Activated naive CD8-positive, alpha-beta T cell (primary cell): Measurements from ENCODE around the gene MAPRE2.

Experiments used
- H3K27ac Mint-ChIP-seq: one replicate; pipeline ENCODE4 v1.8.0; 2021; ENCODE audit warnings: mixed read lengths
- H3K27me3 Mint-ChIP-seq: one replicate; pipeline ENCODE4 v1.8.0; 2021; ENCODE audit warnings: mixed read lengths
- H3K36me3 Mint-ChIP-seq: one replicate; pipeline ENCODE4 v1.8.0; 2021; ENCODE audit warnings: mixed read lengths
- H3K4me1 Mint-ChIP-seq: one replicate; pipeline ENCODE4 v1.8.0; 2021; ENCODE audit warnings: low read depth, mixed read lengths
- H3K4me3 Mint-ChIP-seq: one replicate; pipeline ENCODE4 v1.8.0; 2021; ENCODE audit warnings: mild to moderate bottlenecking, mixed read lengths
- H3K9me3 Mint-ChIP-seq: one replicate; pipeline ENCODE4 v1.8.0; 2021; ENCODE audit warnings: low read depth, mixed read lengths

Gene MAPRE2

GRCh38 chr18:35045806-35046205 lies 4.6 kb downstream of the MAPRE2 start:
- peaks cover 82% of the 10 kb centered on the region for H3K4me1 Mint-ChIP-seq
- no peaks in the 10 kb centered on the region for H3K27me3 Mint-ChIP-seq
- H3K4me3 Mint-ChIP-seq = peak overlapping the region; percentile 97
- peak overlapping the region; percentile 99 for H3K27ac Mint-ChIP-seq
- peaks cover 4% of the 10 kb centered on the region for H3K9me3 Mint-ChIP-seq
- H3K36me3 Mint-ChIP-seq = peaks cover 4% of the 10 kb centered on the region

DNA sequence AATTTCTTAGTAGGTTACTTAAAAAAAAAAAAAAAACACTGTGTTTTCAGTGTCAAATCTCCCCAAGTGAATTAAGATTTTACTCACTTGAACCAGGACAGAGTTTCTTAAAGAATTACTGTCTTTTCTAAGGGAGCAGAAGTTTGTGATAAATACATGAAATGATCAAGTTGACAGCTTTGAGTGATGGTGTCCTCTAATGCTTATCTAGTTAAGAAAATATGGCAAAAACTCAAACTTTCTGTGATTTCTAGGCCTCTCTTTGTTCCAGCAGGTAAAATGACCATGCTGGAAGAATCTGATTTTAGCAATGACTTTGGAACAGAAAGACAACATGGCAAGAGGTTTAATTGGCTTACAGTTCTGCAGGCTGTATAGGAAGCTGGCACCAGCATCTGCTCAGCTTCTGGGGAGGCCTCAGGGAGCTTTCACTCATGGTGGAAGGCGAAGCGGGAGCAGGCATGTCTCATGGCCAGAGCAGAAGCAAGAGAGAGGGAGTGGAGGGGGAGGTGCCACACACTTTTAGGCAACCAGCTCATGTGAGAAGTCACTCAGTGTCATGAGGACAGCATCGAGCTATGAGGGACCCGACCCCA lies 6.6 kb downstream of the MAPRE2 start:
- Mint-ChIP-seq H3K4me1 (peaks cover 92% of the 10 kb centered on the region), H3K4me3 (no peak overlapping the region), H3K27me3 (no peaks in the 10 kb centered on the region), H3K36me3 (peaks cover 6% of the 10 kb centered on the region), H3K27ac (peak overlapping the region; percentile 99), H3K9me3 (peaks cover 4% of the 10 kb centered on the region)

GRCh38 chr18:35049111-35050027 lies 8.2 kb downstream of the MAPRE2 start:
- H3K9me3 Mint-ChIP-seq = peaks cover 4% of the 10 kb centered on the region
- H3K27me3 Mint-ChIP-seq = no peaks in the 10 kb centered on the region
- H3K4me1 Mint-ChIP-seq = peaks cover 87% of the 10 kb centered on the region
- H3K27ac Mint-ChIP-seq = peak overlapping the region; percentile 94
- H3K4me3 Mint-ChIP-seq = peak overlapping the region; percentile 80
- peaks cover 6% of the 10 kb centered on the region for H3K36me3 Mint-ChIP-seq

DNA sequence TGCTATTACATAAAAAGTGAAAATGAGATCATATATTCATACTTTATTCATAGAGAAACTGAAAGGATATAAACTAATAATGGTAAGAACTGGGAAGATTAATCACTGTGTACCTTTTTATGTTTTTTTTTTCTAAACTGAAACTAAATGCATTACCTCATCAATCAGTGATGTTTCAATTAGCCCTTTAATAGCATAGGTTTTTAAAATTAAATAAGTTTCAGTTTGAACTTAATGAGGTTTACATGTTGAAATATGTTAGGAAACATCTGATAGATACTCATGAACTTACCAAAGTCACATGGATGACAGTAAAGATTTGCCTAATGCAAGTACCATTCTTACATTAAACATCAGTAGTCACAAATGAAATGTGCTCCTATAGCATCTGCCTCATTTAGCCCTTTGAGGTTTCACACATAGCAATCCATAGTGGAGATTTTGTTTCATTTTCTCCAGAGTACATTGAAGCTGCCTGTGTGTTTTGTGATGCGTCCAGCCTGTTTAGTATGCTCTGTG lies 8.9 kb downstream of the MAPRE2 start:
- Mint-ChIP-seq H3K36me3 (peaks cover 4% of the 10 kb centered on the region), H3K4me1 (peaks cover 86% of the 10 kb centered on the region), H3K27ac (peak overlapping the region; percentile 94), H3K4me3 (peak overlapping the region; percentile 80), H3K9me3 (peaks cover 4% of the 10 kb centered on the region), H3K27me3 (no peaks in the 10 kb centered on the region)

DNA sequence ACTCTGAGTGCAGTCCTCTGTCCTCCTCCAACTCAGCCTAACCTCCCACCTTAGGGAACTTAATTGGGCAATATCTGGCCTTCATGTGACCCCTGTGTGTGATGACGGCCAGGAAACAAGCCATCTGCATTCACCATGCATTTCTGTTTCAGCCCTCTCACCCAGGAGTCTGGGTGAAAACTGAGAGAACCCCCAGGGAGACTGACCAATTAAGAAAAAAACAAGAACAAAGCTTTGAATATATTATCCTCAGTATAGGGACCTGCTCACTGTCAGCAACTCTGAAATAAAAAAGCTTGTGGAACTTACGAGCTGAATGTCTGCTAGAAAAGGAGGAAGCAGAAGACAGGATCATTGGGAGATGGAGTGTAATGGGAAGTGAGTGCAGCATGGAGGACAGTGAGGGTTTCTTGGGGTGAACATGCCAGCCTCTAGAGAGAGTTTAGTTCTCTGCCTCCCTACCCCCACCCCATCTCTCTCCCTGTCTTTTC lies 9.5 kb downstream of the MAPRE2 start:
- H3K27ac Mint-ChIP-seq = peak overlapping the region; percentile 36
- H3K4me3 Mint-ChIP-seq = peak overlapping the region; percentile 80
- H3K27me3 Mint-ChIP-seq = no peaks in the 10 kb centered on the region
- H3K36me3 Mint-ChIP-seq = peaks cover 4% of the 10 kb centered on the region
- peaks cover 83% of the 10 kb centered on the region for H3K4me1 Mint-ChIP-seq
- peaks cover 4% of the 10 kb centered on the region for H3K9me3 Mint-ChIP-seq

DNA sequence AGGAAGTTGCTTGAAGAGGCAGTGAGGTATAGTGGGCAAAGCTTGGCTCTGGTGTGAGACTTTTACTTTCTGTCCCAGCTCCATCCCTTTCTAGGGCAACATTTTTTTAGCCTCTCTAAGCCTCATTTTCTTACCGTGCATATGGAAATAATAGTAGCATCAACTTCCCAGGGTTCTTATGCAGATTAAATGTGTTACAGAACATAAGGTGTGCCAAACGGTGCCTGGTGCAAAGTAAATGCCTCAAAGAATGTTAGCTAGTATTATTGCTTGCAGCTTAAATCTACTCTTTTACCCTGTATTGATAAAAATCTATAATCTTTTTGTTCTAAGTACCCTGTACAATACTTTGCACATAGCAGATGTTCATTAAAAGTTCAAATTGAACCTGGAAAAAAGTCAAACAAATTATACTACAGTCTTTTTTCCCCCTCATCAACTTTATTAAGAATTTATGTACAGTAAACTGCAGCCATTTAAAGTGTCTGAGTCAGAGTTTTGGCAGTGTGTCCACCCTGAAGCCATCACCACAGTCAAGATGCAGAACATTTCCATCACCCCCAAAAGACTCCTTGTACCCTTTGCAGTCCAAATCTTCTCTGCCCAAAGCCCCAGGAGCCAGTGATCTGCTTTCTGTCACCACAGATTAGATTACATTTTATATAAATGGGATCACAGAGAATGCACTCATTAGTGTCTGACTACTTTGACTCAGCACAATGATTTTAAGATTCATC lies 10.6 kb downstream of the MAPRE2 start:
- H3K4me3 Mint-ChIP-seq = no peak overlapping the region
- no peak overlapping the region for H3K27ac Mint-ChIP-seq
- peaks cover 79% of the 10 kb centered on the region for H3K4me1 Mint-ChIP-seq
- H3K9me3 Mint-ChIP-seq = peaks cover 4% of the 10 kb centered on the region
- H3K36me3 Mint-ChIP-seq = peaks cover 4% of the 10 kb centered on the region
- no peaks in the 10 kb centered on the region for H3K27me3 Mint-ChIP-seq

DNA sequence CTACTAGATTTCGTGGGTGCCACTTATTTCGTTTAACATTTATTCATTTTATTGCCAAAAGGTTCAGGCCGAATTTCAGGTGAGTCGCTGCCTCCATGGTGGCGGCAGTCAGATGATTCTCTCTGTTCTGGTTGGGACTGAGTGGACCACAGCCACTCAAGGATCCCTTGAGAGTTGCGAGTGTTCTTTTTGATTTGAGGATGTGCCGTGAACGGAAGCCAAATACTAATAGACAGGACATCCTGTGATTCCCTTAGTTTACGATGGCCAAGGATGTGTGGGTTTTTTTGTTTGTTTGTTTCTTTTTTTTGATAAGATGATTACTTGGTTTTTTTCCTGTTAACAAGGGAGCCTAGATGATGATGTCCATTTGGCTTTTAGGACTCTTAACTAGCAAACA lies 13.2 kb downstream of the MAPRE2 start:
- no peaks in the 10 kb centered on the region for H3K27me3 Mint-ChIP-seq
- H3K4me1 Mint-ChIP-seq = peaks cover 77% of the 10 kb centered on the region
- H3K36me3 Mint-ChIP-seq = peaks cover 4% of the 10 kb centered on the region
- H3K27ac Mint-ChIP-seq = no peak overlapping the region
- H3K9me3 Mint-ChIP-seq = no peaks in the 10 kb centered on the region
- no peak overlapping the region for H3K4me3 Mint-ChIP-seq

DNA sequence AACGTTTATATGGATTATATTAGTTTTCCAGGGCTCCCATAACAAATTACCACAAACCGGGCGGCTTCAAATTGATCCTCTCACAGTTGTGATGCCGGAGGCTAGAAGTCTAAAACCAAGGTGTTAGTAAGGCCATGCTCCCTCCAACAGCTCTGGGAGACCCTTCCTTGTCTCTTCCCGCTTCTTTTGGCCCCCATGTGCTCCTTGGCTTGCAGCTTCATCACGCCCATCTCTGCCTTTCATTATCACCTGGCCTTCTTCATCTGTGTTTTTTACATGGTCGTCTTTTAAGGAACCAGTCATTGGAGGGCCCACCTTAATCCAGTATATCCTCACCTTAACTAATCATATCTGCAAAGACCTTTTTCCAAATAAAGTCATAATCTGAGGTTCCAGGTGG lies 13.9 kb downstream of the MAPRE2 start:
- Mint-ChIP-seq H3K27me3 (no peaks in the 10 kb centered on the region), H3K27ac (no peak overlapping the region), H3K9me3 (no peaks in the 10 kb centered on the region), H3K4me3 (no peak overlapping the region), H3K36me3 (peaks cover 5% of the 10 kb centered on the region), H3K4me1 (peaks cover 77% of the 10 kb centered on the region)

DNA sequence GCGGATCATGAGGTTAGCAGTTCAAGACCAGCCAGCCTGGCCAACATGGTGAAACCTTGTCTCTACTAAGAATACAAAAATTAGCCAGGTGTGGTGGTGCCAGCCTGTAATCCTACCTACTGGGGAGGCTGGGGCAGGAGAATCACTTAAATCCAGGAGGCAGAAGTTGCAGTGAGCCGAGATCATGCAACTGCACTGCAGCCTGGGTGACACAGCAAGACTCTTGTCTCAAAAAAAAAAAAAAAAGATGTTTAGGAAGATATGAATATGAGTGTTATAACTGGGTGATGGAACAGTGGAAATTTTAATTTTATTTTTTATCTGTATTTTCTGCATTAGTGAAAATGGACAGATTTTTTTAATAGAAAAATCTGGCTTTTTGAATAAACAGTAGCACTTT lies 14.5 kb downstream of the MAPRE2 start:
- Mint-ChIP-seq H3K9me3 (no peaks in the 10 kb centered on the region), H3K36me3 (peaks cover 5% of the 10 kb centered on the region), H3K27ac (no peak overlapping the region), H3K4me3 (no peak overlapping the region), H3K27me3 (no peaks in the 10 kb centered on the region), H3K4me1 (peaks cover 77% of the 10 kb centered on the region)

DNA sequence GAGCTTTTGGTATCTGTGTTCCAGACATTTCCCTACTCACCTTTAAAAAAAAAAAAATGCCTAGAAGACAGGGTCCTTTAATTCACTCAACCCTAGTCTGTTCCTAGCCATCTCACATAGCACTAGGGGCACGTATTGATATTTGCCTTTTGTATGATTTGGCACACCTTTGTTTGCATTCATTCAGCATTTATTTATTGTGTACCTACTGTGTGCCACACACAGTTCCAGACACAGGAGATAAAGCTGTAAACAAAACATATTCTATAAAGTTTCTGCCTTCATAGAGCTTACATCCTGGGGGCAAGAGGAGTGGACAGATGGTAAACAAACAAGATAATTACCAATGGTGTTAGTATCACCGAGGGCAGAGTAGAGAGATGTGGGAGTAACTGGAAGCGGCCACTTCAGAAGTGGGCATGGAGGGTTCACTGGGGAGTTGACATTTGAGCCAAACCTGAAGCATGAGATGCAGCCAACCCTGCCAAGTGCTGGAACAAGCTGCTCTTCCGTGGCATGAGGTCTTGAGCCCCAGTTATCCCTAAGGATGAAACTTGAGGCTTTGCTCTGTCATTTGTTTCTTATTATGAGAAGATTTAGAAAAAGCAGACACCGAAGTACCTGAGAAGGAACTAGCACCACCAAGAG lies 18.2 kb downstream of the MAPRE2 start:
- no peak overlapping the region for H3K4me3 Mint-ChIP-seq
- H3K4me1 Mint-ChIP-seq = peaks cover 77% of the 10 kb centered on the region
- H3K27me3 Mint-ChIP-seq = no peaks in the 10 kb centered on the region
- H3K9me3 Mint-ChIP-seq = no peaks in the 10 kb centered on the region
- H3K36me3 Mint-ChIP-seq = peaks cover 9% of the 10 kb centered on the region
- H3K27ac Mint-ChIP-seq = peak overlapping the region; percentile 2

DNA sequence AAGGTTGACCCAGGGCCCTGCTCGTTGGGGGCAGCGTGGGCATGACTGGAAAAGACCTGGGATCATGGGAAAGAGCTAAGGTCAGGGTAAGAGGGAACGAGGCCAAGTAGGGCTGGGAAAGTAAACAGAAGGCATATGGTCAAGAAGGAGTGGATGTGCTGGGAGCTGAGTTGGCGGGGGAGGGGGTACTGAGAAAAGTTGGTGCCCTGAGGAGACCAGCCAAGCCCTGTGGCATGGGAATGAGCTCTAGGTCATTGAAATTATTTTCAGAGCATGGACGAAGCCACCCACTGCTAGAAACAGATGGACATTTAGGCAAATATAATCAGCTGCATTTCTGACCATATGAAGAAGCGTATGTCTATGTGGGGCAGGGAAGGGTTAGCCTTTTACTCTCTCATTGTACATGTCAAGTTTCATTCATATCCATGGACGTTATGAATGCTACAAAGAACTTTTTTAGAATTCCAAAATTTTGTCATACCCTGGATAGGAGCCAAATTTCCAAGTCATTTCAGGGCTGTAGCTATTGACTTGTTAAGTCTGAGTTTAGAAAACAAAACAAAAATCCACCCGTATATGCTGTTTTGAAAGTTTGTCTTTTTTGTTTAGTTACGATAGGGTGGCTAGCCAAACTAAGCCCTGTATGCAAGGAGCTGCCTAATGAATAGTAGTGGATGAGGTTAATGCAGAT lies 19.1 kb downstream of the MAPRE2 start:
- H3K27ac Mint-ChIP-seq = no peak overlapping the region
- H3K36me3 Mint-ChIP-seq = peaks cover 8% of the 10 kb centered on the region
- H3K9me3 Mint-ChIP-seq = no peaks in the 10 kb centered on the region
- H3K27me3 Mint-ChIP-seq = no peaks in the 10 kb centered on the region
- H3K4me3 Mint-ChIP-seq = no peak overlapping the region
- H3K4me1 Mint-ChIP-seq = peaks cover 74% of the 10 kb centered on the region

DNA sequence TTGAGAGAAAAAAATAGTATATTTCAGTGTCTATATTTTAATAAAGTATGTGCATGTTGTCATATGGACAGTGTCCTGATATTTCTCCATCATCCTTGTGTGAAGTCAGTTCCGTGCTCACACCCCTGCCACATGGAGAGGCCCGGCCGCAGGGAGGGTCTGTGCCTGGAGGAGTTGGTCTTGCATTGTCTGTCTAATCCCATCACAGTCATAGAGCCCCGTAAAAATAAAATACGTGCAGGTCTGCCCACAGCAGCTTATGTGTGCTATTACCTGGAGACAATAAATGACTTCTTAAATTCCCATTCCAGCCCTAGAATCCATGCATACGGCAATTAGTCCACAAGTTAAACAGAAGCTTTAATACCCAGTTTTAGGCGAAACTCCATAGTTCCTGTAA lies 20.1 kb downstream of the MAPRE2 start:
- H3K27me3 Mint-ChIP-seq = no peaks in the 10 kb centered on the region
- peaks cover 77% of the 10 kb centered on the region for H3K4me1 Mint-ChIP-seq
- peaks cover 8% of the 10 kb centered on the region for H3K36me3 Mint-ChIP-seq
- no peak overlapping the region for H3K27ac Mint-ChIP-seq
- no peaks in the 10 kb centered on the region for H3K9me3 Mint-ChIP-seq
- H3K4me3 Mint-ChIP-seq = no peak overlapping the region

DNA sequence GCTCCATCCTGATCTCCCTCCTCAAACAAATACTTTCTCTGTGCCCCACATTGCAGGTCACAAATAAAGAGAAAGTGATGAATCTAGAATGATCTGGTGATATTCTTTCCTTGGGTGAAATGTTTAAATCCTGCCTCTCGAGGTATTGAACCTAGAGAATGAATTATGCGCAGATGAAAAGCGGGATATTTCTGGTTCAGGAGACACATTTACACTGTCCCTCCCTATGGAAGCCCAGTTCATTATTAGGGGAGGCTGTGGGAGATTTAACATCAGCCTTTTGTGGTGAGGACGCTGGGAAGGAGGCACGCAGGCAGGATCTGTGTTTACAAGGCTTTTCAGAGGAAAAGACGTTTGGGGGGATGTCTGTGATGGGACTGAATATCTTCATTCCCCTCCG lies 20.6 kb downstream of the MAPRE2 start:
- Mint-ChIP-seq H3K36me3 (peaks cover 8% of the 10 kb centered on the region), H3K27me3 (no peaks in the 10 kb centered on the region), H3K4me1 (peaks cover 77% of the 10 kb centered on the region), H3K9me3 (no peaks in the 10 kb centered on the region), H3K27ac (no peak overlapping the region), H3K4me3 (no peak overlapping the region)

DNA sequence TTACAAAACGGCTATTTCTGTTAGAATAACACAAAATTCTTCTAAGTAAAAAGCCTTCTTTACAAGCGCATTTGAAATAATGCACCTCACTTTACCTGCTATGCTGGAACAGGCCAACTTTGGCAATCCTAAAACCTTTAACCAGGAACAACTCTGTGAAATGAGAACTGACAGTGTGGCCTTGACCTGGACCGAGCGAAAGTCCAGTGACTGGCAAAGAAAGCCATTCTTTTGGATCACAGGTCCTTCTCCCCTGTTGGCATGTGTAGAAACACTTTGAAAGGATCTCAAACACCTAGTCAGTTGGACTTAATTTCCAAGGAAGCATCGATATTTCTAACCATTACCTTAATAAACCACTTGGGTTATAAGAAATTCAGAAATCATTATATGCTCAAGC lies 21.2 kb downstream of the MAPRE2 start:
- peaks cover 79% of the 10 kb centered on the region for H3K4me1 Mint-ChIP-seq
- no peaks in the 10 kb centered on the region for H3K9me3 Mint-ChIP-seq

More for the DNA sequence above, 21.2 kb downstream of the MAPRE2 start:
- Mint-ChIP-seq H3K27me3 (no peaks in the 10 kb centered on the region), H3K36me3 (peaks cover 8% of the 10 kb centered on the region), H3K4me3 (no peak overlapping the region), H3K27ac (no peak overlapping the region)
